Fibroblast of pulmonary artery (primary cell): ENCODE results near the gene CEMIP2.

Experiments
- DNase-seq: peaks from one replicate; pipeline ENCODE4 v3.0.0-alpha.2; 2010; ENCODE audit warnings: low read depth
- H3K4me3 ChIP-seq: replicated peaks from 2 replicates; pipeline ENCODE4 v1.5.1; 2011; ENCODE audit warnings: low read depth, mild to moderate bottlenecking, control low read depth, low read length, moderate library complexity
- CTCF ChIP-seq: IDR thresholded peaks from 2 replicates; pipeline ENCODE4 v1.5.1; 2011; ENCODE audit warnings: mild to moderate bottlenecking, control low read depth, low read length, inconsistent platforms; ENCODE audit errors: missing control alignments

The CEMIP2 gene

GRCh38 chr9:71791875-71792274 lies 23.6 kb upstream of the CEMIP2 start:
- no peak for TF ChIP-seq CTCF
- no peak overlapping the region for H3K4me3 ChIP-seq
- no peak for DNase-seq

DNA sequence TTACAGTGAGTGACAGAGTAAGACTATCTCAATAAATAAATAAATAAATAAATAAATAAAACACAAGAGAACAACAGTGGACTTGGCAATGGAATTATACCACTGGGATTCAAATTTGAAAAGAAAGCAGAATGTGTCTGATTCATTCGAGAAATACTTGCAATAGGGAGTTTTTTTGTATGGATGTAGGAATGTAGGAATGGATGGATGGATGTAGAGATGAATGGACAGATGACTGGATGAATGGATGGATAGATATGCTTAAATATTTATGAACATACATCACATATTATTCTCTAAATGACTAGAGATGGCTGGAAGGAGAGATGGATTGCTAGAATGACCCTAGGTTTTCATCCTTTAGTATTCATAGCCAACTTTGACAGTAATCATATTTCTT lies 22.0 kb upstream of the CEMIP2 start:
- no peak for DNase-seq
- no peak for TF ChIP-seq CTCF
- H3K4me3 ChIP-seq: no peak overlapping the region

- no peak for TF ChIP-seq CTCF
- no peak for DNase-seq
- no peak overlapping the region for H3K4me3 ChIP-seq
These were observed 14.8 kb upstream of the CEMIP2 start for GRCh38 chr9:71783120-71783523.

DNA sequence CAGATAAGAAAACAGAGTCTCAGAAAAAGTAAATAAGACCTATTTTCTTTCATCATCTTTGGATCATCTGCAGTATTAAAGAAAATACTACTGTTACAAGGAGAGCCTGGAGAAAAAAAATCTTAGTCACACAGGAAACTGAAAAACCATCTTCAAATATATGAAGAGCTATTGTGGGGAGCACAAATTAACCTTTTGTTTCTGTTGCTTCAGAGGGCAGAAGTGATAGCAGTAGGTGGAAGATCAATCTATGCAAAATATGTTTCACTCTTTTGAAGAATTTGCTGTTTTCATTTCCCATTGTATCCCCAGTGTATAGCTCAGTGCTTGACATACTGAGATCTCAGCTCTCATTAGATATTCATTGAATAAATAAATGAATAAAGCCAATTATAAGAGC lies 13.1 kb upstream of the CEMIP2 start:
- no peak for TF ChIP-seq CTCF

DNA sequence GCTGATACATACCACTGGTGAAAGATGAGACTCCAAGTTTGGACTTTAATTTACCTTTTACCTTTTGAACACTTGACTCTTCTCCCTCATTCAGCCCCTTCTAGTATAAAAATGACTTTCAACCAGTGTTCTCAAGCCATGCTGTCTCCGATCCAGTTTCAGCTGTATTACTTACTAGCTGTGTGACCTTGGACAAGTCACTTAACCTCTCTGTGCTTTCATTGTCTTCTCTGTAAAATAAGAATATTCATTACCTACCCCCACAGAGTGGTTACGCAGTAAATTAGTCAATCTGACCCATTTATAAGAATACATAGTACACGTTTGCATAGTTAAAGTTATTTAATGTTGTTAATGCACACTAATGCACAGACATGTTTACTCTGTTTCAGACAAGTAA lies 12.6 kb upstream of the CEMIP2 start:
- no peak for DNase-seq
- no peak for TF ChIP-seq CTCF
- H3K4me3 ChIP-seq: no peak overlapping the region

More for the DNA sequence above, 13.1 kb upstream of the CEMIP2 start:
- H3K4me3 ChIP-seq: no peak overlapping the region
- no peak for DNase-seq

DNA sequence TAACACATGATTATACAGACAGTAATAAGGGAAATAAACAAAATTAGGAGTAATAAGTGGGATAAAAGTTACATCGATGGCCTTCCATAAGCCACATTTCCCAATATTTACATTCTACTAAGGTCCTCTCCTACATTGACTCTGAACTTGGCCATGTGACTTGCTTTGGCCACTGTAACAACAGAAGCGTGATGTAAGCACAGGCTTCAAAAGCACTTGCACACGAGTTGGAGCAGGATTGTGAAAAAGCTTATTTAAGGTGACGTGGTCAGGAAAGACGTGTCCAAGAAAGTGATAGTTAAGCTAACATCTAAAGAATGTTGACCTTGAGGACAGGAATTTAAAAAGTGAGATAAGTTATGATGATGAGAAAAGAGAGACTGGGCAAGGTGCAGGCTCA lies 9.8 kb upstream of the CEMIP2 start:
- DNase-seq: no peak
- no peak for TF ChIP-seq CTCF
- no peak overlapping the region for H3K4me3 ChIP-seq

DNA sequence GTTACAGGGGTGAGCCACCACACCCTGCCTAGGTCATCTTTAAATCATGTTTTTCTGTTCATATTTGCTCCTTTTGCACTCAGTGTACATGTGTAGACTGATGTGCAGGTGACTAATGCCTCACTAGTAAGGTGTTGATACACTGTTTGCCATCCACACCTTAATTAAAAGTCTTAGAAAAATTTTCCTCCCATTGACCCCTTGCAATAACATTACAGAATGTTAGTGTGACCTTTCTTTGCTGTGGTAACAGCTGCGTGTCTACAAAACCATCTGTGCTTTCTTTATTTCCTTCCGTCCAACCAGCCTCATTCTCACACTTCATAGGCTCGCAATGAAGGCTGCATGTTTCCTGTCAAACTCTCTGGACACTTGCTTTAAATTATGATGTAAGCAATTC lies 6.6 kb upstream of the CEMIP2 start:
- DNase-seq: no peak
- no peak for TF ChIP-seq CTCF
- H3K4me3 ChIP-seq: no peak overlapping the region
